ENCODE data around the gene ATF6.

Gene ATF6

DNA sequence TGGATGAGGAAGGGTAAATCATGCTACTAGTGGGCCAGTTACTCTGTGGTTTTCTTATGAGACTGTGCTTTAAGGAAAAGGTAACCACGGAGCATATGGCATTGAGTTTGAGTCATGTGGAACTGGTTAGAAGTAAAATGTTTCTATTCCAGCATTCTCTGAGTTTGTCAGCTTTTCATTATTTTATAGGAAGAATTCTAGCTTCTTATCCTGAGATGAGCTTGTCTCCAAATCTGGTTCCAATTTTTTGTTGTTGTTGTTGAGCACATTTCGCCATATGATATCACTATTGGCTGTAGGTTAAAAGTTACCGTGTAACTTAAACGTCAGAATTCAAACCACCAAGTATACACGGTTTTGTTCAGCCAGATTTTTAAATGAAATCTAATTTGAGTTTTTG lies 69.9 kb downstream of the ATF6 start:
- no peak for DNase-seq

- no peak for DNase-seq
Observed at GRCh38 chr1:161838362-161838761, 72.2 kb downstream of the ATF6 start.

GRCh38 chr1:161838885-161839284 lies 72.8 kb downstream of the ATF6 start:
- no peak for DNase-seq

DNA sequence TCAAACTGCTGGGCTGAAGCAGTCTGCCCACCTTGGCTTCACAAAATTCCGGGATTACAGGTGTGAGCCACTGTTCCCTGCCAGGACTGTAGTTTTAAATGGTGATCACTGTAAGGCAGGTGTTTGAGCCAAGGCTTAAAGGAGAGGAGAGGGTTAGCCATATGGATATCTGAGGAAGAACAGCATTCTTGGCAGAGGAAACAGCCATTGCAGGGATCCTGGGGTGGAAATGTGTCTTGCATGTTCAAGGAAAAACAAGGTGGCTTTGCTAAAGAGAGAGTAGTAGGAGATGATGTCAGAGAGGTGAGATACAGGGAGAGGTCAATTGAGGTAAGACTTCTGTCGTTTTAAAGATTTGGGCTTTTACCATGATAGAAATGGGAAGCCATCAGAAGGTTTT lies 73.5 kb downstream of the ATF6 start:
- DNase-seq = no peak

GRCh38 chr1:161840363-161840762 lies 74.2 kb downstream of the ATF6 start:
- no peak for DNase-seq

DNA sequence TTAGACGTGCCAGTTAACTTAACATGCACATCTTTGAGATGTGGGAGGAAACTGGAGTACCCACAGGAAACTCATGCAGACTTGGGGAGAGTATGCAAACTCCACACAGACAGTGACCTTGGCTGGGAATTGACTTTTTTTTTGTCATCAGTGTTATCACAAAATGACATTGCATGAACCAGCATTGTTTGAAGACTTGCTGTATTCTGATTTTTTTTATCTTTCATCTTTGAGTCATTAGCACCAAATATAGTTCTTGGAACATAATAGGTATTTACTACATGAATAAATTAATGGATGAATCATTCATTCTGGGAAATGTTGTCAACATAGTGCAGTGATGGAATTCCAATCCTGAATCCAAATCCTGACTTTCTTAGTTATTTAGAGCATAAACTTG lies 77.0 kb downstream of the ATF6 start:
- DNase-seq = no peak

GRCh38 chr1:161844696-161845095 lies 78.6 kb downstream of the ATF6 start:
- no peak for DNase-seq

DNA sequence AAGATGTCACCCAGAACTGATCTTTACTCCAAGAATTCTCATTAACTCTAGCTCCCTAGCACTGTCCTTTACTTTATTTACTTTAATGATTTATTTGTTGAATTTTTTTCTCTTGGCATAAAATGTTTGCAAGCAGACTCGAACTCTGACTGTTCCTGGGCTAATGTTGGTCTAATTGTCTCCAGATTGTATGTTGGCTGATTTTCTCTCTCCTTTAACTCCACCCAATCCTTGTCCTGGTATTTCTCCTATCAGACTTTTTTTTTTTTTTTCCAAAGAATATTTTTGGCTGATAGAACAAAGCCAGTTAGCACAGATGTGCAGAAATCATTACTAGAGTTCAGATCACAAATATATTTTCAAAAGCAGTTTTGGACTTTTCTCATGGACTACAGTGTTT lies 82.6 kb downstream of the ATF6 start:
- DNase-seq = no peak

- no peak for DNase-seq
Observed at GRCh38 chr1:161849518-161849917, 83.4 kb downstream of the ATF6 start.

GRCh38 chr1:161855260-161855659 lies 89.1 kb downstream of the ATF6 start:
- DNase-seq = no peak

DNA sequence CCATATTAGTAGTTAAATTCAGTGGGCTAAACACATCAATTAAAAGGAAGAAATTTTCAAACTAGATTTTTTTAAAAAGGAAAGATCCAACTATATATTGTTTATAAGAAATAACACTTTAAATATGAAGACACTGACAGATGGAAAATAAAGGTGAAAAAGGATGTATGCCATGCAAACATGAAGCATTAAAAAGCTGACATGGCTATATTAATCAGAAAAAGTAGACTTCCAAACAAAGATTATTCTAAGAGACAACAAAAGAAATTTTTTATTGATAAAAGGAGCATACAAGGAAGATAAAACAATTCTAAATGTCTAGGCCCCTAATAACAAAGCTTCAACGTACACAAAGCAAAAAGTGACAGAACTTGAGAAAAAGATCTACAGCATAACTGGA lies 92.2 kb downstream of the ATF6 start:
- no peak for DNase-seq

DNA sequence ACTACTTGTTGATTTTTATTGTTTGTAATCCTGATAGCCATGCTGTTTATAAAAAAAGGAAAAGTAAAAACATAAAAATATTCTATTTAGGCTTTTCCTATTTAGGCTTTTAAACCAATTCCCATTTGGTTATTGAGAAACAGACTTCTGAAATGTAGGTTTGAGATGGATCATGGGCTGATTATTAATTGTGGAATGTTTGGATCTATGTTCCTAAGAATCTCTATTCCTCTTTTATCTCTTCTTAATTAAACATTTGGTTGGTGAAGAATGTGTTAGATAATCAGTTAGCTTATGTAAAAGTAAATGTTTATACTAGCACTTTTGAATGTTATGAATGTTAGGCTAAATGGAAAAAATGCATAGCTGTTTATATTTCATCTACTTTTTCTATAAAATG lies 97.4 kb downstream of the ATF6 start:
- no peak for DNase-seq

GRCh38 chr1:161864577-161864976 lies 98.5 kb downstream of the ATF6 start:
- peak; percentile 29 for DNase-seq

DNA sequence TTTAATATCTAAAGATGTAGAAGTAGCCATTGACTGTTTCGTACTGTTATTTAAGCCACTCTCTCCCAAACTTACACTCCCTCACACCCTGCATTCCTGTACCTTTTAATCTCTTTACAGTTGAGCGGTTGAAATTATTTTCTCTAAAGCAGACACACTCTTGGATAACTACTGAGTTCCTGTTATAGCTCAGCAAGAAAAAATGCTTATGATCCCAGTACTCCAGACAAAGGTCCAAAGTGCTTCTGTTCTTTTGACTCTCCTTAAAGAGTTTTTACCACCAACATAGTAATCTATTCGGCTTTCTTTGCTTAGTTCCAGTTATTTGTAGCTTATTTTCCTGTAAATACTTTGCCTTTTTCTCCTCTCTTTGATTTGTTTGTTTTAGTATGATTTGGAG lies 100.1 kb downstream of the ATF6 start:
- DNase-seq = no peak

DNA sequence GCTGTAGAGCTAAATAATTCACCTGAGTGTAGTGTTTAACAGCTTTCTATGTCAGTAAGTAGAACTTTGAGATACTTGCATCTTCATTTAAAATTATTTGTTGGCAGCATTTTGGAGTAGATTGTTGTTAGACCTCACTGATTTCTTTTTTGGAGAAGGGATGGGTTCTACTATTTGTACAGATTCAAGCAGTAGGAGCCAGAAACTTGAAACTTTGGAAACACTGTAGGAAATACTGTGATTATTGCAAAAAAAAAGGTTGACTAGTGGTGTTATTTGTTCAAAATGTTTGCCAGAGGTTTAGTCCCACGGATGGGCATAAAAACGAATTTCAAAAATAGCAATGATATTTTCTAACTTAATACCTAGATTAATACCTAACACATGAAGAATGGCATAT lies 102.7 kb downstream of the ATF6 start:
- no peak for DNase-seq

- DNase-seq = no peak
Observed at GRCh38 chr1:161869291-161869690, 103.2 kb downstream of the ATF6 start.

DNA sequence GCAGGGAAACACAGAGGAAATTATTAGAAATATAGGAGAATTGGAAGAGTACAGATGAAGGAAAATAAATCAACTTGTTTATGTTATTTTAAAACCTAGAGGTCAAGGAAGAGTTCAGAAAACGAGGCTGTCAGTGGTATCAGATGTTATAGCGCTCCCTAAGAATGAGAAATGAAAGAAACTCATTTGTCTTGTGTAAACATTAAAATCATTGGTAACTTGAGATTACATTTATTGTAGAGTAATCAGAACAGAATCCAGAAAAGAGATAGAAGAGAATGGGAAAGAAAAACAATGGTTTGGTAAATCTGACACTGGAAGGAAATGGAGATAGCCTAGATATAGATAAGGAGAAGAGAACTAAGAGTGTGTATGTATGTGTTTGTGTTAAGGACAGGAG lies 106.4 kb downstream of the ATF6 start:
- no peak for DNase-seq

GRCh38 chr1:161879261-161879660 lies 113.1 kb downstream of the ATF6 start:
- DNase-seq = no peak

- DNase-seq = no peak
Observed at GRCh38 chr1:161884475-161884874, 118.4 kb downstream of the ATF6 start.

GRCh38 chr1:161885003-161885402 lies 118.9 kb downstream of the ATF6 start:
- DNase-seq = no peak

DNA sequence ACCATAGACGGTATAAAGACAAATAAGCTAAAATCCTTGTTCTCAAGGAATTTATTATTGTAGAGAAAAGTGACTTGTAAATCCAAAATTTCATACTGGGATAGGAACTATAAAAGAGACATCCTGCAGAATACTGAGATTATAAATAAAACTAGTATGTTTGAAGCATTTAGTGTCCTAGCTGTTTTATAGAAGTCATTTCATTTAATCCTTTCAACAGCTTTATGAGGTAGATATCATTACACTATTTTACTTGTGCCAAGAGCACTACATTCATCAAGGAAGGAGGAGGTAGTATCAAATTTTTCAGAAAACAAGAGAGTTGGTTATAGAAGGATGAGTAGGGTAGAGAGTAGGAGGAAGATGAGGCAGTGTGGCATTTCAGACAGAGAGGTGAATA lies 119.6 kb downstream of the ATF6 start:
- DNase-seq = no peak

GRCh38 chr1:161886589-161886988 lies 120.5 kb downstream of the ATF6 start:
- no peak for DNase-seq

DNA sequence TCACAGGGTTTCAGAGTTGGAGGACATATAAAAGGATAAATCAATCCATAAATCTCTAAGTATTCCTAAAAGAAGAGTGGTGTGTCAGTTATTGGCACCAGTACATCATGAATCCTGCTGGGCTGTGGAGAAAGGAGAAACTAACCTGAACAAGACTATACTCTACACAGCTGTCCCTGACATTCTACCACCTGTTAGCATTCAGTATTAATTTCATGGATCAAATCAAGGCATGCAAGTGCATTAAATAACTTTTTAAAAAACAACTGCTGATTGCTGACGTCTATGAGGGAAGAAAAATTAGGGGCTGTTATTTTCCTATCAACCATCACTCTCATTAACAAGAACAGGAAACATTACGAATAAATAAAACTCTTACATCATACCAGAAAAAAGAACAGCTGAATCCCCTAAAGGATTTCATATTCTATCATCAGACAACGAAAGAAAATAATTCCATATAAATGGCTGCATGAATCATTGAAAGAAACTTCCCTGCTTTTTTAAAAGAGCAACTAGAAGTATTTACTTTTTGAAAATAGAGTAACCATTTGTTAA lies 121.7 kb downstream of the ATF6 start:
- no peak for DNase-seq

- DNase-seq = no peak
Observed at GRCh38 chr1:161890574-161890973, 124.5 kb downstream of the ATF6 start.

GRCh38 chr1:161899091-161899490 lies 133.0 kb downstream of the ATF6 start:
- DNase-seq = no peak

DNA sequence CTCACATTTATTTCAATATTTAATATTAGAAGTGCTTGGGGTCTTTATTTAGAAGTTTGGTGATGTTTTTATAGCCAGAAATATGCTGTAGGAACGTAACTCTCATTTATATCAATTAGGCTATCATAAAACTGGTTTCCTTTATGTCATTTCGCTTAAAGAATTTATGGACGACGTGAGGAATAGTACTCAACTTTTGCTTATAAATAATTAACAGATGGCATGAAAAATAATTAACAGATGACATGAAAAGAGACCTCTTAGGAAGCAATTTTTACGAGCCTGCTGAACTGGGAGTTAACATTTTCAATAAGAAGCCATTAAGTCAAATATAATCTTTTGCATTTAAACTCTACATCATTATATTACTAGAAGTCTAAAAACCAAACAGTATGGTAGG lies 134.0 kb downstream of the ATF6 start:
- no peak for DNase-seq
